GM19240 (cell line): Measurements from ENCODE around the gene EZR.
"Not testable (repeated sequence)": the region's sequence is repeated elsewhere in the genome, so short reads cannot be mapped to it uniquely, and the experiment has no call there.

ENCODE experiments used
- DNase-seq: peaks from one replicate; pipeline ENCODE4 v3.0.0; 2011; ENCODE audit warnings: low spot score; ENCODE audit not compliant: insufficient read length

The EZR gene

DNA sequence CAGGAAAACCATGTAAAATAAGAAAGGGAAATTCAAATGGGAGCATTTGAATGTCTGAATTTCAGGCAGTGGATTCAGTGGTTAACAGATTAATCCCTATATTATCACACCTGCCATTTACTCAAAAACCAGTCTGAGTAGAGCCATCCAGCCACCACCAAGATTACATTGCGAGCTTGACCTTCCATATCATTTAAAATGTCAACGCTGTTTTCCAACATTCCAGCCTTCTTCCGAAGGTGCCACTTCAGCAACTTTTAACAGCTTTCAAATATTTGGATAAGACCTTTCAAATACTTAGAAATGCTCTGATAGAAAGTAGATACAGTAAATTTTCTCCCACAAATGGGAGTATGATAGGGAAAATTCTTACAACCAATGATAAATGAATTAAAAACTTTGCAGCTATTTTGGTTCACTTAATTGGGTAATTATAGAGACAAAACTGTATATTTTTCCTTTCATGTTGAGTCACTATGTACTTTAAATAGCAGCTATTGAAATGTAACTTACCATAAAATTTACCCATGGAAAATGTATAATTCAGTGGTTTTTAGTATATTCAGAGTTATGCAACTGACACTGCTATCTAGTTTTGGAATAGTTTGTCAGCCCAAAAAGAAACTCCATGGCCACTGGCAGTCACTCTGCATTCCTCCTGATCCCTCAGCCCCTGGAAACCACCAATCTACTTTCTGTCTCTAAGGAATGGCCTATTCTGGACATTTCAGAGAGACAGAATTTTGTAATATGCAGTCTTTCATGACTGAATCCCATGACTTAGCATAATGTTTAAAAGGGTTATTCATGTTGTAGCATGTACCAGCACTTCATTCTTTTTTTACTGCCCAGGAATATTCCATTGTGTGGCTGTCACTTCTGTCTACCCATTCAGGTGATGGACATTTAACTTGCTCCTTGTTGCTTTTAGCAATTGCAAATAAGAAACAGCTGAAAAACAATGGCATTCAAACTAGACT, 21.5 kb downstream of the EZR start:
- DNase-seq = no peak

DNA sequence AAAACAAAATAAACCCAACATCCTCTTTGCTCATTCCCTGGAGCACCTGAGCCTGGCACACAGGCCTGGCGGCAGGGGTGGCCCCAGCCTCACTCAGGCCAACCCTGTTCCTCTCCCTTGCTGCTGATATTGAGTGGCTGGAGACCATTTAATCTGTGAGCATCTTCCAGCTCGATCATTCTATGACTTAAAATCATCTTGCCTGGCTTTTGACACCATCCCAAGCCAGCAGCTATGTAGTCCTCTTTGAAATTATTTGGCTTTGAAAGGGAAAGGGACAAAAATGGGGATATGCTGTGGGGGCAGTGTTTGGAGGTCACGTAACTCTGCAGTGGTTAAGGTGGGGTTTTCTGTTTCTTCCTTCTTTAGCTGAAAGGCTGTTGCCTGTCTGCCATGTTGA, 22.8 kb downstream of the EZR start:
- DNase-seq = no peak

DNA sequence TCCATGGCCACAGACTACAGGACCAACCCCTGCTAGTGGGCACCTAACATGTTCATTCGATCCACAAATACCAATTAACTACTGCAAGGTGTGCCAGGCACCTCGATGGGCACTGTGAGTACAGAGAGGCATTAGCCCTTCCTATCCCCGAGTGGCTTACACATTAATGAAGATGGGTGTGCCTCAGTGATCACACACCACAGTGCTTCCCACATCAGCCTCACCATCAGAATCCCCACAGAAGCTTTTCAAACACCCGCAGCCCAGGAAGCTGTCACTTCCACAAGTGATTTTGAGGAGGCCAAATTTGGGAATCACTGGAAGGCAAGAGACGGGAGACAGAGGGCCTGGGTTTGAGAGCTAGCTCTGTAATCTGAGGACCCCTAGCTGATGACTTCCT, 23.7 kb downstream of the EZR start:
- DNase-seq = no peak

DNA sequence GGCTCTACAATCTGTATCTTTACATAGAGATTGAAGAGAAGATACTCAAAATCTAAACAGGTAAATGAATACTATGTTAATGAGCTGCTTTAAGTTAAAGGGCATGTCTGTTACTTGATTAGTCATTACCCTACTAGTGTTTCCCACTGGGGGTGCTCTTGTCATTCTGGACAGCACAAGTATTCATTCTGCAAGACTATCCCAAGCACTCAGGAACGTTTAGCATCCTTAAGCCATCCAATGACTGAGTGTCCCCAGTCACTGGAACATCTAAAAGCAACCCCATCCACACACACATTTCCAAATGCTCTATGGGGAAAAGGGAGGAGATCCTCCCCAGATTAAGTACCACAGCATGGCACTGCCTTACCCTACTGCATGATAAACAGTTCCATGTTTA, 25.7 kb downstream of the EZR start:
- DNase-seq = no peak

DNA sequence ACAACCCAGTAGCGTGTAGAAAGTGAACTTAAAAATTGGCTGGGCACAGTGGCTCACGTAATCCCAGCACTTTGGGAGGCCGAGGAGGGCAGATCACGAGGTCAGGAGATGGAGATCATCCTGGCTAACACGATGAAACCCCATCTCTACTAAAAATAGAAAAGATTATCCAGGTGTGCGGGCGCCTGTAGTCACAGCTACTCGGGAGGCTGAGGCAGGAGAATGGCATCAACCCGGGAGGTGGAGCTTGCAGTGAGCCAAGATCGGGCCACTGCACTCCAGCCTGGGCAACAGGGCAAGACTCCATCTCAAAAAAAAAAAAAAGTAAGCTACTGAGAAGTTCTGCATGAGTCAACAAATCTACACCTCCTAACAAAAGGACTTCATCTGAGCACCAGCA, 26.7 kb downstream of the EZR start:
- not testable (repeated sequence) for DNase-seq

DNA sequence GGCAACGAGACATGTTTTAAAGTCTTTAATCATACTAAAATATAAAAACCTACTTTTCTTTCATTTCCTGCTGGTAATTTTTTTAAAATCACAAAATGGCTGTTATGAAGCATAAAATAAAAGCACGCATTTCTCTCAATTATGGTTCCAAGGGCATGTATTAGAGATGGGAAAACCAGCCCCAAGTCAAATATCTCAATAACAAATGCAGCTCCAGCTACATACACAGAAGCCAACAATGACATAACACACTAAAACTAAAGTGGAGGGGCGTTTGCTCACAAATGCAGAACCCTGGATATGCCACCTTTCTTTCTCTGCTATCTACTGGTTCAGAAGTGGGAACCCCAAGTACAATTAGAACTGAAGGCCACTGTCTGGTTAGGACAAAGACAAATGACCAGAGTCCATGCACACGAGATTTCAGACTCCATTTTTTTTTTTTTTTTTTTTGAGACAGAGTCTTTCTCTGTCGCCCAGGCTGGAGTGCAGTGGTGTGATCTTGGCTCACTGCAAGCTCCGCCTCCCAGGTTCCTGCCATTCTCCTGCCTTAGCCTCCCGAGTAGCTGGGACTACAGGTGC, 27.8 kb downstream of the EZR start:
- DNase-seq = no peak

DNA sequence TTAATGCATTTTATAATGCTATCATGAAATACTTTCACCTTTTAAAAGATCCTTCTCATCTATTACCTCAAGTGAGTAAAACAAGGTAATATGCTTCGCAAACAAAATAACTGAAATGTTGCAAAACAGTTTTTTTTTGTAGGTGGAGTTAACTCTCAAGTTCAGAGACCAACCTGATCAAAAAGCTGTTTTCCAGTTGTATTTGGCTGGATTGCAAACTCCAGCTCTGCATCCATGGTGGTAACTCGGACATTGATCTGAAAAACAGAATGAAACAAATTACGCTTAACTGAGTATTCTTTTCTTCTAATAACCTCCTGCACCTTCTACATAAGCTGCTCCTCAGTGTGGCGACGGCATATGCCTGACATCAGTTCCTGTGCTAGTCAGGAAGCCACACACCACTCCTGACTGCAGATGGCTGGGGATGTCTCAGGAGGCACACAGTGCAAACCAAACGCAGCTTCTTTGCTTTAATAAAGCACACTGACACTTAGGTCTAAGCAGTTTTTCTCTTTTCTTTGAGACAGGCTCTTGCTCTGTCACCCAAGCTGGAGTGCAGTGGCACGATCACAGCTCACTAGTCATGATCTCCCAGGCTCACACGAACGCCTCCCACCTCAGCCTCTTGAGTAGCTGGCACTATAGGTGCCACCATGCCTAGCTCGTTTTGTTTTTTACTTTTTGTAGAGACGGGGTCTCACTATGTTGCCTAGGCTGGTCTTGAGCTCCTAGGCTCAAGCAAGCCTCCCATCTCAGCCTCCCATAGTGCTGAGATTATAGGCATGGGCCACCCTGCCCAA, 29.9 kb downstream of the EZR start:
- DNase-seq = no peak

DNA sequence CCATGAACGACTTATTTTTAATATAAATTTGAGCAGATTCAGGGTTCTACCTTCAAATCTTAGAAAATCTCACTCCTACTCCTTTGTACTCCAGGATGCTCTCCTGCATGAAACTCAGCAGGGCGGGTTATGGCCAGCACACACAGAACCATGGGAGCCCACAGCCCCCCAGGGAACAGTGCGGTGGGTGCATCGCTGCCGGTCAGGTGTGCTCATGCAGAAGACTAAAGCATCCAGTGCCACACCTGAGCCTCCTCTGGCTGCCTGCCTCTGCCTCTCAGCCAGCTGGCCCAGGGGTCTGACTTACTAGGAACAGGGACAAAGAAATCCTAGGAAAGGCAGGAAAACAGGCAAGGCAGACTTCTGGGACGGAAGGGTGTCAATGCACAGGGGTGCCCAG, 31.8 kb downstream of the EZR start:
- DNase-seq = no peak

DNA sequence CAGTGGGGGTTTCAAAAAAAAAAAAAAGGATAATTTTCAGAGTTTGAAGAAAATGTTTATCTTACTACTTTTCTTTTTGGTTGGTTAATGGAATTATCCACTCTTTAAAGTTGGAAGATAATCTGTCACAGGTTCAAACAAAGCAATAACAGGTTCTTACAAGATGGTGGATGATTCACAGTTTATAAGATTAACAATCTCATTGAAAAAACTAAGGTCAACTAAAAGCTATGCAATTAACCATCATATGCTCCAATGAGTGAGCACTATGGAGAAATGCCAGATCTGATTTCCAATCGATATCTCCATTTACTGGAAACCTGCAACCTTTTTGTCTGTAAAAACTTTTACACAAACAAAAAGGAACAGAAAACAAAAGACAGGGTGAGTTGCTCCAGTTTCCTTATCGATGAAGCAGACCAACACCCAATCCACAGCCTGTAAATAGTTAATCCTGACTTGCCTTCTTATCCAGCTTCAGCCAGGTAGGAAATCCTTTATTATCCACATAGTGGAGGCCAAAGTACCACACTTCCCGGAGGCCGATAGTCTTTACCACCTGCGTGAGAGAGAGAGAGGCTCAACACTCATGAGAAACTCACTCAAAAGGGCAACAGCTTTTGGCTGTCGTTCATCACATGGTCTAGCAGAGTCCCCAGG, 32.4 kb downstream of the EZR start:
- DNase-seq = no peak

DNA sequence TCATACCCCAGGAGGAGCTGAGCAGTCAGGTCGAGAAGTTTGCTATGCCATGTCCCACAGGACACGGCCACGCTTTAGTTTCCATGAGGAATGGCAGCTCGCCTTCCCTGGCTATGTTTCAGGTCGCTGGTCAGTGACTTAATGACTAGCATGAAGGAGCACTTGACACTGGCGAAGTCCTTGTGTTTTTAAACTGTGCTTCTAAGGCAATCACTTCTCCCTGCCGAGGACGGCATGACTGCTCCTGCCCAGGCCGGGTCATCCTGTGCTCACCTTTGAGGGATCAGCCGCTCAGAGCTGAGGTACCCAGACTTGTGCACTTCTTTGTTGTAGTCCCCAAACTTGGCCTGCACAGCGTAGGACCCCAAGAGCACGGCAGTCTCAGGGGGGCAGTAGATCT, 34.1 kb downstream of the EZR start:
- no peak for DNase-seq

DNA sequence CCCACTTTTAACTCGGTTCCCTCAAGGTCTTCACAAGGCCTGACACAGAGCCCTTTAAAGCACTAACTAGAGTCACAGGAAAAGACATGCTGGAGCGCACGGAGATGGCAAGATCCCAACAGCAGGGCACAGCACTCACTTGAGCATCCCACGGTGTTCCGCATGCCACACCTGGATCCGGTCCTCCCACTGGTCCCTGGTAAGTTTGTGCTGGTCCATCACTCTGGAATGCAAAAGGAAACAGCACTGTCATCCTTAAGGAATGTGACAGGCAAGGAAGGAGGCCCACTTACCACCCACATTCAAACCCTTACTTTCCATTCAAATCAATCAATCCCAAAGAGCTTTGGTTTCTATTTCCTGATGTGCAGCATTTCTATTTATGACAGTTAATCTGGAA, 34.7 kb downstream of the EZR start:
- no peak for DNase-seq

DNA sequence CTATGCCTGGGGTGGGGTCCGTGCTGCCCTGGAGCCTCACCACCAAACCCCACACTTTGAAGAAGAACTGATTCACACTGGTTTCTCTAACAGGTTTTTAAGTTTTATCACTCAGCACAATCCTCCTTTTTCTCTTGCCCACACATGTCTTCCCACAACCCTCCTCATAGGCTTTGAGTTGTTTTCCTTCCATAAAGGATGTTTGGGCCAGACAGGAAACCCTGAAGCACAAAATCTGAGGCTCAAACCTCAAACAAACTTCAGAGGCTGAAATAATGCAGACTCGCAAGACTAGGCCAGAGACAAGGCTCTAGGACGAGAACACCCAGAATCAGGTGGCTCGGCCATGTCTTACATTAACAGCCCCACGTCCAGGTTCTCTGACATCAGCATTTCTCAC, 35.3 kb downstream of the EZR start:
- DNase-seq = no peak

DNA sequence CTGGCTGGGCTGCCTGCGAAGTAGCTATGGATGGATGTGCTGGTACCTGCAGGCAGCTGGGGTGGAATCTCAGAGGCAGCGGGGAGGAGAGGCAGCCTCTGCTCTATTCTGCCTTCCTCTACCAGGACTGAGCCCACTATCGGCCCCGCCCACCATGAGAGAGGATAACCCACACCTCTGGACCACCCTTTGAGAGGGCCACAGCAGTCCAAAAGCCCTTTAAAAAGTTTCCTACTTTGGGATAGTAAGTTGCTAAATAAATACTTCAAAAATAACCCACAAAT, 36.1 kb downstream of the EZR start:
- DNase-seq = no peak

DNA sequence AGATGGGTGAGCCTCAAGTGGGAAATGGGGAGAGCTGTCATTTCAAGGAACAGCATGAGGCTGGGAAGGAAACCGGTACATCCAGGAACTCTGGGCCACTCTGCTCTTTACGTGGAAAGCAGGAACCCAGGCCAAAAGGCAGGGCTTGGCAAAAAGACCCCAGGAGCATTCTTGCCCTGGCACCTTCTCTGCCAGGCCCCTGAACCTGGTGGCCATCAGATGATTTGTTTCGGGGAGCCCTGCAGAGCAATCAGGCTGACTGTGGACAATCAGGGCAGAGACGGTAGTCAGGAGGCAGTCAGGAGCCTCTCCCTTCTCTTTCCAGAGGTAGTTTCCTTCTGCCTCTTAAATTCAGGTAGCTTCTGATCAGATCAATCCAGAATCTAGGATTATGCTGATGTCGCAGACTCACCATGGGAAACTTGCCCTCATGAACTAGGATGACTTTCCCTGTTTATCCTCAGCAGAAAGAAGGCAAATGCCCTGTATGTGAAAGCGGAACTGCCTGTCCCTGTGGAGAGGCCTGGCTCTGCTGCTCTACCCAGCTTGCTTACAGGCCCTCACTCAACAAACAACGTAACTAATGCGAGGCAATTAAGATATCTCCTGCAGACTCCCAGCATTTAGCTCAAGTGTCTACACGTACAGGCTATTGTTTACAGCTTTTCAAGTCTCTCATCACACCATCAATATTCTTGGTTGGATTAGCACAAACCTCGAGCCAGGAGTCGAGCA, 36.6 kb downstream of the EZR start:
- DNase-seq = no peak

DNA sequence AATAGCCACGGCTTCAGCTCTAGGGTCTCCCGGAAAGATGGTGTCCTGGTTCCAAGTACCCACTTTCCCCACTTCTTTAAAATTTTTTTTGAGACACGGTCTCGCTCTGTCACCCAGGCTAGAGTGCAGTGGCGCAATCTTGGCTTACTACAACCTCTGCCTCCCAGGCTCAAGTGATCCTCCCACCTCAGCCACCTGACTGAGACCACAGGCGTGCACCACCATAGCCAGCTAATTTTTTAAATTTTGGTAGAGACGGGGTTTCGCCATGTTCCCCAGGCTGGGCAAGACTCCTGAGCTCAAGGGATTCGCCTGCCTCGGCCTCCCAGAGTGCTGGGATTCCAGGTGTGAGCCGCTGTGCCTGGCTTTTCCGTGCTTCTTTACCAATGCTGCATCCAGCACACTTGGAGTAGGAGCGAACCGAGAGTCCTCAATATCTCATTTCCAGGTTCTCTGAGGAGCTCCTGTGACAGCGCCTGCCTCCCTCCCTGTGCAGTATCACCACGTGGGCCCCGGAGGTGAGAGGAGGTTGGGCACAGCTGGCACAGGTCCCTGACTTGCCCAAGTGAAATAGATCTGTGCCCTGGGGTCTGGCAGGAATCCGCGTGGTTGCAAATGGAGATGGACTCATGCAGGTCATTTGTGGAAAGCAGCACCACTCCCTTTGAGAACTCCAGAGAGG, 37.3 kb downstream of the EZR start:
- no peak for DNase-seq

DNA sequence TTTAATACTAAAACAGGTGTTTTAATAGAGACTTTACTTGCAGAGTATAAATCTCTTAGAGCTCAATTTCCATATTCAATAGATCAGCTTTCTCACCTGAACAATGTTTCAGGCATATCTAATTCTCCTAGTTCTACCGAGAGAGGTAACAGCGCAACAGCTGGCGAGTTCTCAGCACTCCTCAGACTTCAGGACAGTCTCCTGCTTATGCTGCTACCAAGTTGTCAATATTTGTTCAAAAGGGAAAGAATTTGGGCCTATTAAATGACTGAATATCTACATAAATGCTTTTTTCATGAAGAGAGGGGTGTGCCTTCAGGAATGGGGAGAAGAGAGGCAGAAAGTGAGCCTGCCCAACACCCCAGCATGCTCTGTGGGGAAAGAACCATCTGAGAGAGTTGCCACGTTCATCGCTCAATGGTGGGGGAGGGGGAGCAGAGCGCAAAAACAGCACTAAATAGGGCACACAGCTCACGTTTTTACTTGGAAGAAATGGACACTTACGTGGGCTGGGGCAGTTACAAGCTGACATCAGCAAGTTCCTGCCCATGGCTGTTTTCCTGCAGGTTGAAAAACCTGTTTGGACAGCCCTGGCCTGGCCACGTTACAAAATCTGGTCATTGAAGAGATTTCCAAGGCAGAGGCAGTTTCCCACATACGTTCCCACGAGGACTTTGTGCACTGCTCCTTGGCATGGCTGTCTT, 38.0 kb downstream of the EZR start:
- no peak for DNase-seq

DNA sequence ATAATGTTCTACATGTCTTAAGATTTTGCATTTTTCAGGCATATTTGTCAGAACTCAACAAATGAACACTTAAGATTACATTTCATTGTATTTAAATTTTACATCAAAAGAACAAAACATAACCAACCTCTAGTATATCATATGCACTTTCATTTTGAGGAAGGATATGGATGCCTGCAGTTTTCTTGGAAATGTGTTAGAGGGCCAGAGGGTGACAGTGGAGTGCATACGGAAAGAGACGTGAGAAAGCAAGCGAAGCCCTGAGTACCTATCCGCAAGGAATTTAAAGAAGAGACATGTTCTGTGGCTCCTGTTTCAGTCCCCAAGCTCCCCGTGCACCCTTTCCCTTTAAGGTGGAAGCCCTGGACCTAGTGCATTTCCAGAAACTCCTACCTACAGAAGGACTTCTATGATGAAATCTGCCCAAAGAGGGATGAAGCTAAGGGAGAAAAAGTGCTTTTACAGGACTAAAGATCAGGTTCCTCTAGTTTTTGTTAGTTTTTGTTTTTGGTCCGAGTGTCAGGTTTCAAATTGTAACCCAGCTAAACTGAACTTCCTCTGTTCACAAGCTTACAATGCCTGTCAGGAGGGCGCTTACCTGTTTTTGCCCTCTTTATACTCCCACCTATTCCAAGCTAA, 38.8 kb downstream of the EZR start:
- DNase-seq = no peak

DNA sequence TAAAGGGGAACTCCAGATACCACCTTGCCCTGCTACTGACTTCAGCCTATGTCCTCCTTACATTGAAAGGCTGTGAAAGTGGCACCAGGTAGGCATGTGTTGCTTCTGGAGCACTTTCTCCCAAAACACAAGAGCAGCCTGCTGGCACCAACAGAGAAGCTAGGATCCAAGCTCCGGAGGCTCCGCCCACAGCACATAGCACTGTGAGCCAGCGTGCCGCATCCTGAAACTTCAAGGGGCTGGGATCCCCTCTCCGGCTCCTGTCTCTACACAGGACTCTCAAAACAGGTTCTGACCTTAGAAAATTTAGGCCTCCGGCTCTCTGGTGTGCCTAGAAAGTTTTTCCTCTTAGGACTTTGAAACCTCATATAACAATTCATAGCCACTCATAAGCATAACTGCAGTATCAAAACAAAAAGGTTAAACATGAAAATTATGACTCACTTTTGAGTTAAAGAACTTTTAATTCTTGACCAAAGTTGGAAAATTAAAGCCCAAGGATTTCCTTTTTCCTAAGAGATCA, 41.1 kb downstream of the EZR start:
- DNase-seq = no peak

DNA sequence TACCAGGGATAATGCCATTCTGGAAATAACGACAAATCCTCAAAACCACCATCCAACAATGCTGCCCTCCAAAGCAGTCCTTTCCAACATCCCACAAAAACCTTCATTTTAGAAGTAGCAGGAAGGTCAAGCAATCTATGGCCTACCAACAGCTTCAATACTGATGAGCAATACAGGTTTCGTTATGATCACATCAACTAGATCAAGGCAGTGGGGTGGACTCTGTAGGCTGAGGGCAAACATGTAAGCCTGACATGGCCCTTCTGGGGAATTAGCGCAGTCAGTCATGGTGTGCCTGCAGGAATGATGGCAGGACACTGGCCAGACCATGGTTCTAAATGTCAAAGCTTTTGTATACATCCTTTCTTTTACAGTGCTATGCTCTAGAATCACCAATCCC, 41.7 kb downstream of the EZR start:
- DNase-seq = no peak
